Measurements from ENCODE around the gene CALR3.
"Not testable (repeated sequence)": the region's sequence is repeated elsewhere in the genome, so short reads cannot be mapped to it uniquely, and the experiment has no call there.

CALR3 gene

DNA sequence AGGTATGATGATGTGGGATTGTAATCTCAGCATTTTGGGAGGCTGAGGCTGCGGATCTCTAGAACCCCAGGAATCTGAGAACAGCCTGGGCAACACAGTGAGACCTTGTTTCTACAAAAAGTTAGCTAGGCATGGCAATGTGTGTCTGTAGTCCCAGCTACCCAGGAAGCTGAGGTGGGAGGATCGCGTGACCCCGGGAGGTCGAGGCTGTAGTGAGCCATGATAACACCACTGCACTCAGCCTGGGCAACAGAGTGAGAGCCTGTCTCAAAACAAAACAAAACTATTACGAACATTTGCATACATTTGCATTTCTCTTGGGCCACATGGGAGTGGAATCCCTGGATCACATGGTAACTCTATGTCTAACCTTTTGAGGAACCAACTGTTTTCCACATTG, 1.9 kb upstream of the CALR3 start:
- FAIRE-seq, result no peak
- no peak for DNase-seq (ENCODE audit: insufficient read length, low spot score)

DNA sequence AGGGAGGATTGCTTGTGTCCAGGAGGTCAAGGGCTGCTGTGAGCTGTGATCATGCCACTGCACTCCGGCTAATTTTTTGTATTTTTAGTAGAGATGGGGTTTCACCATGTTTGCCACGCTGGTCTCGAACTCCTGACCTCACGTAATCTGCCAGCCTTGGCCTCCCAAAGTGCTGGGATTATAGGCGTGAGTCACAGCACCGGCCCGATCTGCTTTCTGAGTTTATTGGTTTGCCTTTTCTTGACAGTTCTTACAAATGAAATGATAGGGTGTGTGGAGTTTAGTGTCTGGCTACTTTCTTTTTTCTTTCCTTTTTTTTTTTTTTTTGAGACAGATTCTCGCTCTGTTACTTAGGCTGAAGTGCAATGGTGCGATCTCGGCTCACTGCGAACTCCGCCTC, 1.1 kb upstream of the CALR3 start:
- DNase-seq (ENCODE audit: insufficient read length, low spot score) (no peak), FAIRE-seq (no peak)

GRCh38 chr19:16496613-16496983, 631 bp upstream of the CALR3 start:
- DNase-seq (ENCODE audit: insufficient read length, low spot score) (no peak), FAIRE-seq (no peak)

- DNase-seq (ENCODE audit: insufficient read length, low spot score); FAIRE-seq: not testable (repeated sequence)
Observed at GRCh38 chr19:16486476-16486875, 9.5 kb downstream of the CALR3 start.

- FAIRE-seq (no peak), DNase-seq (ENCODE audit: insufficient read length, low spot score) (no peak)
Observed at GRCh38 chr19:16482745-16483144, 13.2 kb downstream of the CALR3 start.

DNA sequence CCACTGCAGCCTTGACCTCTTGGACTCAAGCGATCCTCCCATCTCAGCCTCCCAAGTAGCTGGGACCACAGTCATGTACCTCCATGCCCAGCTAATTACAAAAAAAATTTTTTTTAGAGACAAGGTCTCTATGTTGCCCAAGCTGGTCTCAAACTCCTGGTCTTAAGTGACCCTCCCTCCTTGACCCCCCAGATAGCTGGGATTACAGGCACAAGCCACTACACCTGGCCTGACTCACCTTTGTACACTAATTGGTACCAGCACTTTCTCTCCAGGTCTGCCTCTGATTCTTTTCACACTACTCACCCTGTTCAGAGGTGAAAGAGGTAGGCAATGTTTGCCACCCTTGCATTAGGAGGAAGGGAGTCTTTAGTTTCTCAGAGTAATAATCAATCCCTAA, 18.7 kb downstream of the CALR3 start:
- FAIRE-seq (no peak), DNase-seq (ENCODE audit: insufficient read length, low spot score) (no peak)

GRCh38 chr19:16476401-16476800, 19.6 kb downstream of the CALR3 start:
- DNase-seq (ENCODE audit: insufficient read length, low spot score), result no peak
- no peak for FAIRE-seq

DNA sequence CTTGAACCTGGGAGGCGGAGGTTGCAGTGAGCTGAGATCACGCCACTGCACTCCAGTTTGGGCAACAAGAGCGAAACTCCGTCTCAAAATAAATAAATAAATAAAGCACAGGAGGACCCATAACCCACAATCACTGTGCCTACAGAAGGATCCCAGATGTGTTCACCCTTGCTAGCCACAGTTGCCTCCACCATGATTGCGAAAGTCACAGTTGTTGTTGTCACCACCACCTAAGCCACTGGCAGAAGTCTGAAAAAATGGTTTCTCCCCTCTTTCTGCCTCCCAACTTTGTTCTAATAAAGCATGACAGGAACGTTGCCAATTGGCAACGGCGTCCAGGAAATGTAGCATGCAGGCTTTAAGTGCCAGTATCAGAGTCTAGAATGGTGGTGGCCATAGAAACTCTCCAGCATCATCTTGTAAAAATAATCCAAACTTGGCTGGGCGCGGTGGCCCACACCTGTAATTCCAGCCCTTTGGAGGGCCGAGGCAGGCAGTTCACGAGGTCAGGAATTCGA, 22.0 kb downstream of the CALR3 start:
- no peak for FAIRE-seq
- no peak for DNase-seq (ENCODE audit: insufficient read length, low spot score)

GRCh38 chr19:16472992-16473391, 23.0 kb downstream of the CALR3 start:
- FAIRE-seq, result no peak
- DNase-seq (ENCODE audit: insufficient read length, low spot score), result no peak

GRCh38 chr19:16472559-16472899, 23.4 kb downstream of the CALR3 start:
- not testable (repeated sequence) for DNase-seq (ENCODE audit: insufficient read length, low spot score); FAIRE-seq

GRCh38 chr19:16470911-16471811, 24.8 kb downstream of the CALR3 start:
- DNase-seq (ENCODE audit: insufficient read length, low spot score), result no peak

DNA sequence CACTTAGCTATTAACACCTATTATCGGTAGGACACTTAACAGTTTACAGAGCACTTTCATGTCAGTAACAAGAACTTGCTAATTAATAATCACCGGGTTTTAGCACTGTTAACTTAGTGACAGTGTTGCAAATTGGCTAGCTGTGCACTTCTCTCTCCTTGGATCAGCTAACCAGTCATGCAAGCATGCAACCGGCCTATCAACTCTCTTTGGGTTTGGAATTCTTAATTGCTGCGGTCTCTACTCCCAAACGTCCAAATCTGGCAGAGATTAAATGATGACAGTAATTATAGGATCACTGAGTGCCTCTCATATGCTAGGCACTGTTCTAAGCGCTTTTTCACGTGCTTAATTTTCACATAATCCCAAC, 25.4 kb downstream of the CALR3 start:
- no peak for FAIRE-seq
- DNase-seq (ENCODE audit: insufficient read length, low spot score), result no peak

More at GRCh38 chr19:16470911-16471811, 24.8 kb downstream of the CALR3 start:
- FAIRE-seq, result no peak

DNA sequence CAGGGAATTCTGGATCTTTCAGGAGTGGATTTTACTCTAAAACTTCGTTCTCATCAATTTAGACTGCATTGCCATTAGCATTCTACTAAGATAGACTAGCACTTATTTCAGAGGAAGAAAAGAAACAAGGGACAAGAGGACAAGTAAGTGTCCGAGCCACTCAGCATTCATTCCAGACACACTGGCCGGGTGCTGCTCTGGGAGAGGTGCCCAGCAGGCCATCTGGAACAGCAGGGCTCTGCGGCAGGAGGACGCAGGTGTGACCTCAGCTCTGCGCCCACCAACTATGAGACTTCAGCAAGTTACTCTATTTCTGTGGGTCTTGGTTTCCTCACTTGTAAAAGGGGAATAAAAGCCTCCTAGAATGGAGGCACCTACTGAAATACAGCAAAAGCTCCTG, 28.4 kb downstream of the CALR3 start:
- FAIRE-seq (no peak), DNase-seq (ENCODE audit: insufficient read length, low spot score) (no peak)

DNA sequence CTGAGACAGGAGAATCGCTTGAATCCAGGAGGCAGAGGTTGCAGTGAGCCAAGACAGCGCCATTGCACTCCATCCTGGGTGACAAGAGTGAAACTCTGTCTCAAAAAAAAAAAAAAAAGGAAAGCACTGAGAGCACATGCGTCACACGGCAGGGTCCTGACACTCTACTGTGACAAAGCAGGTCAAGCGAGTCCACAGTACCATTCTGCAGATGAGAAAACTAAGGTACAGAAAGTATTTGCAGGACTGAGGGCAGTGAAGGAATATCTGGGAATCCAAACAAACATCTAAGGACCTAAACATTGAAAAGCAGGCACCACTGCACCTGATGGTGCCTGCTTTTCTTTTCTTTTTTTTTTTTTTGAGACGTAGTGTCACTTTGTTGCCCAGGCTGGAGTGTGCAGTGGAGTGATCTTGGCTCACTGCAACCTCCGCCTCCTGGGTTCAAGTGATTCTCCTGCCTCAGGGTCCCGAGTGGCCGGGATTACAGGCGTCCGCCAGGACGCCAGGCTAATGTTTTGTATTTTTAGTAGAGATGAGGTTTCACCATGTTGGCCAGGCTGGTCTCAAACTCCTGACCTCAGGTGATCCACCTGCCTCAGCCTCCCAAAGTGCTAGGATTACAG, 29.1 kb downstream of the CALR3 start:
- DNase-seq (ENCODE audit: insufficient read length, low spot score); FAIRE-seq: not testable (repeated sequence)

GRCh38 chr19:16465239-16465638, 30.7 kb downstream of the CALR3 start:
- DNase-seq (ENCODE audit: insufficient read length, low spot score) (no peak), FAIRE-seq (no peak)

GRCh38 chr19:16463991-16464575, 31.9 kb downstream of the CALR3 start:
- FAIRE-seq, result peak; percentile 48

DNA sequence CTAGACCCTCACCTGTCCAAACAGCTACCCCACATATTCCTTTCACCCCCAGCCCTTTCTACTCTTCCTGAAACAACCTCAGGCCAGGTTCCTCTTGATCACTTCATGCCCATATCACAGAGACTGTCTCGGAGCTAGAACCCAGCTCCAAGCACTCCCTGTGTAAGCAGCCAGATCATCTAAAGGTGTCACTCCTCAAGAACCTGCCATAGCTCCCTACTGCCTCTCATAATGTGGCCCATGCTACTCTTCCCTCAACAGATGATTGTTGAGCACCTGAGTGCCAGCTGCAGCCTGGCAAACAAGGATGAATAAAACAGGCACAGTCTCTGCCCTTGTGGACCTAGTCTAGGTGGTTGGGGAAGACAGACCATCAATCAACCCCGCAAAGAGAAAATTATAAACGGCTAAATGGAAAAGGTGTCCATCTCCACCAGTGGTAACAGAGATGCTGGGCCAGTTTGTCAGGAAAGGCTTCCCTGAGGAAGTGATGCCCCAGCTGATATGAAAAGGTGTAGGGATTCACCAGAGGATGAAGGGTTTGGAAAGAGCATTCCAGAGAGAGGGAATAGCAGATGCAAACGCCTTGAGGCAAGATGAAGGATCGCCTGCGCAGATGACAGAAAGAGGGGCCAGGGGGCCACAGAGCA, 32.5 kb downstream of the CALR3 start:
- no peak for DNase-seq (ENCODE audit: insufficient read length, low spot score)
- no peak for FAIRE-seq

More at GRCh38 chr19:16463991-16464575, 31.9 kb downstream of the CALR3 start:
- peak; percentile 67 for DNase-seq (ENCODE audit: insufficient read length, low spot score)

DNA sequence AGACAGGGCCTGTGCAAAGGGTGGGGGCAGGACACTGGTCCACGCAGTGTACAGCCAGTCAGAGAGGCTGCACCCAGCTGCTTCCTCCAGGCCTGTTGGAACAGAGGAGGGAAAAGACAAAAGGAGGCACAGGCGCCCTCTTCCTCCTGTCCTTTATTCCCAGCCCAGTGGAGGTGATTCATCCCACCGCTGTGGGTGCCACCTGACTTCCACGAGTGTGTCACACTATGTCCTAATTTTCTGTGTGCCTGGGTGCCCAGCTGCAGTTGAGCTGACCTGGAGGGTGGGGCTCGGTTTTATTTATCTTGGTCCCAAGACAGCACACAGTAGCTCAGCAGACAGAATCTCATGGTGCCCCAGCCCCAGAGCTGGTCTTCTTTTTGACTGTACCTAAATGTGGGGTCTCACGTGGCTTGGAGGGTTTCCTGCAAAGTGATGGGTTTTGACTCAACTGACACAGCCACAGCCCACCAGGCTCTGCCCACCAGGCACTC, 33.2 kb downstream of the CALR3 start:
- DNase-seq (ENCODE audit: insufficient read length, low spot score), result no peak
- FAIRE-seq, result no peak

DNA sequence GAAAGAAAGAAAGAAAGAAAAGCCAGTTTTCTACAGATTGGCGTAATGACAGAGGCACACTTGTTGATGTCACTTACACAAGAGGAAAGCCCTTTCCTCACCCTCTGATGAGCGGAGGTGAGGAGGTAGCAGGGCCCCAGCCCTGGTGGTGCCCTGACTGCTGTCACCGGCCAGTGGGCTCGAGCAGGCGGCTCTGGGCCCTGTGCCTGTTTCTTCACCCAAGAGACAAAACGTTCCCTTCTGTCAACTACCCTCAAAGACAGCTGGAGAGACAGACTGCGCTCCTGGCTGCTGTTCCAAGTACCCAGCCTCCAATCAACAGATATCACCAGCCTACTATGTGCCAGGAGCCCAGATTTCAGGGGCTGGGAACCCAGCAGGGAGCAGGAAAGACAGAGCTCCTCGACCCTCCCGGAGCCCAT, 34.3 kb downstream of the CALR3 start:
- DNase-seq (ENCODE audit: insufficient read length, low spot score), result no peak
- no peak for FAIRE-seq

DNA sequence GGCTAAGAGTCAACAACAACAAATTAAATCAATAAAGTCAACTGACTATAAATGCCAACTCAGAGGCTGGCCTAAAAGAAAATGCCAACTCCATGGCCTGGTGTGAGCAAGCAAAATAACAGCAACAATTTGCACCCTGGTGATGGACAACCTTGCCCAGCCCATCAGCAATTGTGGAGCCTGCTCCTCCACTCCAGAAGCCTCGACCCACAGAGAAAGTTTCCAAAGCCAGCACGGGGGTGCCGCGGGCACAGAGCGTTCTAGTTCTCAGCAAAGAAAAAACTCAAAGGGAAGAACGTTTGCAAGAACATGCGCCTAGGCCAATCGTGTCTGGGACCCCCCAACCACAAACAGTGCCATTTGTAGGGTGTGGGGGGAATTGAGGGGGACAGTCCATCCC, 35.5 kb downstream of the CALR3 start:
- DNase-seq (ENCODE audit: insufficient read length, low spot score) (no peak), FAIRE-seq (no peak)

DNA sequence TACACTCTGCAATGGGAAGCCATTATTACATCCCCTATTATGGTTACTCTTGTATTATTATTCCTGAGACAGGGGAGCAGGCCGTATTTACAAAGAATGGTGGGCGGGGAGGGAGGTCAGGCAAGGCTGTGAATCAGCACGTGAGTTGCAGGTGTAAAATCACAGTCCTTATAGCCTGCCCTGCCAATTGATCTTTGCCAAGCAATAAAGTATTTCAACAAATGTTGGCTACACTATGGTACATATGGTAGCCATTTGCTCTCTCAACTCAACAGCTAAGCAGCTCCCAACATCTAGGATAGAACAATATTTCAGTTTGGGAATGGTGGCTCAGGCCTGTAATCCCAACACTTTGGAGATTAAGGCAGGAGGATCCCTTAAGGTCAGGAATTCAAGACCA, 36.3 kb downstream of the CALR3 start:
- no peak for FAIRE-seq

More for the DNA sequence above, 36.3 kb downstream of the CALR3 start:
- no peak for DNase-seq (ENCODE audit: insufficient read length, low spot score)

All from HTR-8/SVneo (cell line).